ENCODE measurements around the gene PPP2R3B. TPM values are rescaled to one million over a fixed set of nuclear protein-coding genes. Genes with fewer than 3 reads are reported as not detected.

PPP2R3B gene
- total RNA-seq, 2 experiments from 2014 or later = 25.2 to 26.9 TPM

DNA sequence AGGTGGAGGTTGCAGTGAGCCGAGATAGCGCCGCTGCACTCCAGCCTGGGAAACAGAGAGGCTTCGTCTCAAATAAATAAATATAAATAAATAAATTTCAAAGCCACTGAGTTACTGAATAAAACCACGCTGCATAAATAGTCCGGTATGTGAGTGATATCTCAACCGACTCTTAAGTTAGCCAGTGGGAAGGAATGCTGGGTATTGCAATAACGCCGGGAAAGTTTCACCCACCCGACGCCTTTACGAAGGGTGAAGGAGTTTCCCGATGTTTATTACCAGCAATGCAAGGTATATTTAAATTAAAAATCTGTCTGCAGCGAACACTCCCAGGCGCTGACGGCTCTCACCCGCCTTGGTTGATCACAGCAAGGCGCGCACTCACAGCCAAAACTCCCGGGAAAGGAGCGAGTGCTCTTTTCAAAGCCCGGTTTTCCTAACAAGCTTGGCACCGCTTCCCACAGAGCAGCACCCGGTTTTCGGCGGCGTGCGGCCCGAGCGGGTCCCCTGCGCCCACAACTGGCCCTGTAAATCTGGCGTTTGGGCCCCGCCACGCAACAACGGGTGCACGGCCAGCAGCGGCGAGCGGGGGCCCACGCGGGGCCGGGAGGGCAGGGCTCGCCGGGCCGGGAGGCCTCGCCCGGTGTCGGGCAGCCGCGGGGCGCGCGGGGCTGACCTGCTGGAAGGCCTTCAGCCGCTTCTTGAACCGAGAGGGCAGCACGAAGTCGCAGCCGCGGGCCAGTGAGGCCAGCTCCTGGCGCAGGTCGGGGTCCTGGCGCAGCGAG, 13.7 kb downstream of the PPP2R3B start:
- POLR2A ChIA-PET = no interaction called here
- CTCF ChIA-PET = no interaction called here

DNA sequence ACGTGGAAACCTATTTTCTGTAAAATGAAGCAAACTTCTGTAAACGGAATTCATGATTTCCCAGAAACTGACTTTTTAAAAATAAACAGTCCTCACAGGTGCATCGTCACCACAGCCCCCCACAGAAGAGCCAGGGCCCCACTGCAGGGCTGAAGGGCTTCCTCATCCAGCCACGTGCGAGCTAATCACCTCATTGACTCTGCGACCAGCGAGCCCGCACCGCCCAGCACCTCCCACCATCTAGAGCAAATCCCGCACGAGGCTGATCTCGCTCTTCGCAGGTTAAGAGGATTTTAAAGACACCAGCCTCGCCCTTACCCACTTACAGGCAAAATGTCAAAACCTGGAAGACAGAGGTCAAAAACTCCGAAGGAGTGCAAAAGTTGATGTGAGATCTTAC, 14.8 kb downstream of the PPP2R3B start:
- POLR2A ChIA-PET = no interaction called here
- CTCF ChIA-PET = no interaction called here

- POLR2A ChIA-PET = no interaction called here
- CTCF ChIA-PET = no interaction called here
Observed at GRCh38 chrX:370963-371745, 15.6 kb downstream of the PPP2R3B start.

GRCh38 chrX:370244-370962, 16.3 kb downstream of the PPP2R3B start:
- CTCF ChIA-PET = no interaction called here
- POLR2A ChIA-PET = no interaction called here

DNA sequence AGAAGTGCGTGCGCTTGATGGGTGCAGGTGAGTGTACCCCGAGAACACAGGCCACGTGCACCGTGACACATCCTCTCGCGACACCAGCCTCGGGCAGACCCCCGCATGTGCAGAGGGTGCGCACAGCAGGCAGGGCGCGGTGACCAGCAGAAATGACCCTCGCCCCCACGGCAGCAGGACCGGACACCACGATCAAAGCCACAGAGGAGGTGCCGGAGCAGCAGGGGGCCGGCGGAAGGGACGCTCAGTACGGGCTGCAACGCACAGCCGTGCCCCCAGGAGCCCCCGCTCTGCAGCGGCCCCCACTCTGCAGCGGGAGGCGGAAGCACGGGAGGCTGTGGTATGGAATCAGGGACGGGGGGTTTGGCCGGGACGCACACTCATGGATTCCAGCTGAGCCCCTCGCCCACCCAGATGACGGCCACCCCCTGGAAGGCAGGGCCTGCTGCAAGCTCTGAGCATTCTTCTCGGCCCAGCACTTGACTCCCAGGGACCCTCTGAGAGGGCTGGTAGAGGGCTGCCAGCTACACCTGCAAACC, 17.1 kb downstream of the PPP2R3B start:
- ChIA-PET CTCF (no interaction called here), POLR2A (no interaction called here)

DNA sequence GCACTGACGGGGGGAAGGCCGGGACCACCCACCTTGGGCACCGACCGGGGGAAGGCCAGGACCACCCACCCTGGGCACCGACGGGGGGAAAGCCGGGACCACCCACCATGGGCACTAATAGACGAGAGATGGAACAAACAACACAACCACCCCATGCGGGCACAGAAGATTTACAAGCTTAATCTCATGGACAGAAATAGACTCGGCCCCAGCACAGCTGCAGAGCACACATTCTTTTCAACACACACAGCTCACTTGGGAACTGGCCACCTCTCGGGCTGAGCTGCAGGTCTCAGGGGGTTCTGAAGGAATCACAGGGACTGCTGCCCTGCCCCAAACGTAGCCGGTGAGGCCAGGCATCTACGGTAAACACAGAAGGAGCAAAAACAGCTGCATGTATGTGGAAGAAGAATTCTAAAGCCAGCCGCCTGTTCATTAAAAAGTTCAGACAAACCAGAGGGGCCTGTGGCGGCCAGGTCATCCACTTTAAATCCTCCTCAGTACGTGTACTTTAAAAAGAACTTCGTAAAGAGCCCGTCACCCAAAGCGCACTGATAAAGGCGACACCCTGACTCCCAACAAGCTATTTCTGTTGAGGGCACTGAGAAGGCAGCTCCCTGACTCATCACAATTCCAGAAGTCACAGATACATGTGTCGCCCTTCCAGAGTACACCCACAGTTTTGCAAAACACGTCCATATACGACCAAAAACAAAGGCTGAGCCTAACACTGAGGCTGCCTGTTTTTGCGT, 17.7 kb downstream of the PPP2R3B start:
- ChIA-PET POLR2A (no interaction called here), CTCF (no interaction called here)

DNA sequence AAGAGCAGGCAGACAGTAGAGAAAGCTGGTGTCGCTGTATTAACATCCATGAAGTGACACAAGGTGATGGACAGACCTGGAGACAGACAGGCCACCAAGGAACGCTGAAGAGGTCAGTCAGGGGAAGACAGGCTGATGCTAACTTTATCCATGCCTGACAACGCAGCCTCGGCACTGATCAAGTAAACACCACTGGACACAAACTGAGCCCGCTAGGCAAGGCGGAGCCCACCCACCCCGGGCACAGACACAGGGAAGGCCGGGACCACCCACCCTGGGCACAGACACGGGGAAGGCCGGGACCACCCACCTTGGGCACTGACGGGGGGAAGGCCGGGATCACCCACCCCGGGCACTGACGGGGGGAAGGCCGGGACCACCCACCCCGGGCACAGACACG, 18.8 kb downstream of the PPP2R3B start:
- POLR2A ChIA-PET = no interaction called here

GRCh38 chrX:367349-367748, 19.4 kb downstream of the PPP2R3B start:
- POLR2A ChIA-PET = no interaction called here
- CTCF ChIA-PET = no interaction called here

More for the DNA sequence above, 18.8 kb downstream of the PPP2R3B start:
- CTCF ChIA-PET = no interaction called here

- POLR2A ChIA-PET = no interaction called here
- CTCF ChIA-PET = no interaction called here
Observed at GRCh38 chrX:363621-364375, 22.9 kb downstream of the PPP2R3B start.

GRCh38 chrX:362937-363620, 23.6 kb downstream of the PPP2R3B start:
- ChIA-PET CTCF (no interaction called here), POLR2A (no interaction called here)

DNA sequence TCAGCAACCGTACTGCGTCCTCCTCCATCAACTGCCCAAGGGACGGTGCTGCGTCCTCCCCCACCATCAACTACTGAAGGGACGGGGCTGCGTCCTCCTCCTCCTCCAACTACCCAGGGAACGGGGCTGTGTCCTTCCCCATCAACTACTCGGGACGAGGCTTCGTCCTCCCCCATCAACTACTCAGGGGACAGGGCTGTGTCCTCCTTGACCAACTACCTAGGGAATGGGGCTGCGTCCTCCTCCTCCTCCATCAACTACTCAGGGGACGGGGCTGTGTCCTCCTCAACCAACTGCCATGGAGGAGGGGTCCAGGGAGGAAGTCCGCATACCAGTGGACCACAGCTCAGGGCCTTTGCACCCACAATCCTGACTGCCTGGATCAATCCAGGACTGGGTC, 24.4 kb downstream of the PPP2R3B start:
- ChIA-PET POLR2A (no interaction called here), CTCF (no interaction called here)

GRCh38 chrX:361231-362145, 25.2 kb downstream of the PPP2R3B start:
- CTCF ChIA-PET = no interaction called here
- POLR2A ChIA-PET = no interaction called here

DNA sequence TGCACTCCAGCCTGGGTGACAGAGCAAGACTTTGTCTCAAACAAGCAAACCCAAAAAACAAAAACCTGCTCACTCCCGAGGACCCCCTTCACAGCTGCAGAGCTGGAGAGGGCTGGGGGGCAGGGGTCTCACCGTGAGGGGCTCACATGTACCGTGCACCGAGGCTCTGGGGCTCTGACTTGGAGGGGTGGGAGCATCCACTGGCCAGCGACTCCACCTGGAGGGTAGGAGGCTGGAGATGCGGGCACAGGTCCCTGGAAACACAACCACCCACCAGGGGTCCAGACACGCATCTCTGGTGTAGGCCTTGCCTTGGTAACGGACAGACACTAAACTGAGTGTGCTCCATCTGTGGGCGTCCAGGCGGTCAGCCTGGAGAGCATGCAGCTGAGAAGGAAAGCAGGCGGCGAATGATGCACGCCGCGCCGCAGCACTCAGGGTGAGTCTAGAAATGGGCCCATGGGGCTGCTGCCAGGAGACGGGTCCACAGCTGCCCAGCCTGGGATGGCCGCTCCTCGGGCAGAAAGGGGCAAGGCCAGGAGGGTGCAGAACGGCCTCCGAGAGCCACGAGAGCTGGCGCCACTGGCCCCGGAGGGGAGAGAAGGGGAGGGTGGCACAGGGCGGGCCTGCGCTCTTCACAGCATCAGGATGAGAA, 26.1 kb downstream of the PPP2R3B start:
- ChIA-PET POLR2A (no interaction called here), CTCF (no interaction called here)

DNA sequence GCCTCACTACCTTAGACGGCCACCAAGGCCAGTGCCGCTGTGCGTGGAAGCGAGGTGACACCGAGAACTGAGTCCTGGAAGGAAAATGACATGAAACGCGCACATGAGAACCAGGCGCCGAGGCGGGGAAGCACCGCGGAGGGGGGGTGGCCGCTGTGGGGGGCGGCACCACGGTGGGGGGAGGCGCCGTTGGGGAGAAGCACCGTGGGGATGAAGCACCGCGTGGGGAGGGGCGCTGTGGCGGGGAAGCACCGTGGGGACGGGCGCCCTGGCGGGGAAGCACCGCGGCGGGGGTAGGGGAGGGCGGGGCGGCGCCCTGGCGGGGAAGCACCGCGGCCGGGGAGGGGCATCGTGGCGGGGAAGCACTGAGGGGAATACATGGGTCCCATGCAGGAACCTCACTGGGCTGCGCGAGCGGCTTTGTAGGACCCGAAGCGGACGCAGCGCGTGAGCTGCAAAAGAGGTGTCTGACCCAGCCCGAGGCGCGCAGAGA, 28.0 kb downstream of the PPP2R3B start:
- ChIA-PET POLR2A (no interaction called here), CTCF (no interaction called here)

DNA sequence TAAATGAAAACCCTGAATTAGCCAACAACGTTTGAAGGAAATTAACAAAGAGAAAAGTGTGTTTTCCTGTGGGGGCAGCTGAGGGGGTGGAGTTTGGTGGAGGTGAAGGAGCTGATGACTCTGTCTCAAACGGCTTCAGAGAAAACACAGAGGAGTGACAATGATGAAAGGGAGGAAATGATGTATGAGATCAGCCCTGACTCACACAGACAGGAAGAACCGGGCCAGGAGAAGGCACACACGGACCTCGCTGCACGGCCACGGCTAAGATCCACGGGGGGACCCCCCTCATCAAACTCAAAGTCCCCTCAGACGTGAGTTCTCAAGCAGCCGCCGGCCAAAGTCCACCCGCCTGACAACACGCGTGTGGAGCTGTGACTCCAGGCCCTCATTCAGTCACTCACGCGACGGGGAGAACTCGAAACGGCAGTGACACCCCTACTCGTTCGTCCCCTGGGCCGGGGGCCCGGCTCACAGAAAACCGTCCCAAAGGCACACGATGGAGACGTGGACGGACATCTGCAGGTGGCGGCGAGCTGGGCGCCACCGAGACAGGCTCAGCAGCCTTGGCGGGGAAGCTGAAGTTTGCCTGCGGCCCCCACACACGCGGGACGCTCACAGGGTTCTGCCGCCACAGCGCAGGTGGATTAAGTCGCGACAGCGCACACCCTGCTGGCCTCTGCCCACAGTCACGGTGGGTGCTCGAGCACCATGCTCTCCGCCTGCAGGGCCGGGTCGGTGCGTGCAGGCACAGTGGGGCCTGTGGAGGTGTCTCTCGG, 28.8 kb downstream of the PPP2R3B start:
- POLR2A ChIA-PET = no interaction called here

GRCh38 chrX:357035-357692, 29.5 kb downstream of the PPP2R3B start:
- ChIA-PET CTCF (no interaction called here), POLR2A (no interaction called here)

More for the DNA sequence above, 28.8 kb downstream of the PPP2R3B start:
- CTCF ChIA-PET = no interaction called here
